Measurements from ENCODE around the gene NACC2.

The NACC2 gene

GRCh38 chr9:136092741-136093140, 2.3 kb downstream of the NACC2 start:
- DNase-seq (ENCODE audit: low read depth), result no peak

GRCh38 chr9:136092353-136092650, 2.8 kb downstream of the NACC2 start:
- no peak for DNase-seq (ENCODE audit: low read depth)

DNA sequence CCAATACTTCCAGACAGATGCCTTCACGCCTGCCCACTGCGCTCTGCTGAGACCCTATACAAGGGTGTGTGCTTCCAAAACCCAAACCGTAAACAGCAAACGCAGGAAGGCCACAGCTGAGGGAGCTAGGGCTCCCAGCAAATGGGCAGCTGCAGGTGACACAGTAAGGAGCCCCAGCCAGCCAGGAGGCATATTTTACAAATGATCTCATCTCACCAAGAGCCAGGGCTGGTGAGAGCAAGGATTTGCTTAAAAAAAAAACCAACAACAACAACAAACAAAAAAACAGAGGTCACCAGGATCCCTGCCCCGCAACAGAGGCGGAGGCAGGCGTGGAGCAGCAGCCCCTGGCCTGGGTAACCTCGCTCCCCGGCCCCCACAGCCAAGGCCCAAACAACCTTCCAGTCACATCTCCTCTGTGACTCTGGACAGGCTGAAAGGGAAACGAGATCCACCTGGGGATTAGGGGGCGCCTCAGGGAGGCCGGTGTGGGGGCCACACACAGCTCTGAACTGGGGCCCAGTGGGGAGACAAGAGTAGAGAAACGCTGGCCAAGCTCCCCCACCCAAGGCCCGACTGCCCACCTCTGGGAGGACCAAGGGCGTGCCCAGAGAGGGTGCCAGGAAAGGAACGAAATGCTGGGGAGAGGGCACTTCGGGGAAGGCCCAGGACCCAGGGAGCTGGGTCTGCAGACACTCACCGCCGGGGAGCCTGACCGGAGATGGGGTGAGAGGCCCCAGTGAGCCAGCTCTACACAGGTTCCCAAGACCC, 3.3 kb downstream of the NACC2 start:
- DNase-seq (ENCODE audit: low read depth), result no peak

DNA sequence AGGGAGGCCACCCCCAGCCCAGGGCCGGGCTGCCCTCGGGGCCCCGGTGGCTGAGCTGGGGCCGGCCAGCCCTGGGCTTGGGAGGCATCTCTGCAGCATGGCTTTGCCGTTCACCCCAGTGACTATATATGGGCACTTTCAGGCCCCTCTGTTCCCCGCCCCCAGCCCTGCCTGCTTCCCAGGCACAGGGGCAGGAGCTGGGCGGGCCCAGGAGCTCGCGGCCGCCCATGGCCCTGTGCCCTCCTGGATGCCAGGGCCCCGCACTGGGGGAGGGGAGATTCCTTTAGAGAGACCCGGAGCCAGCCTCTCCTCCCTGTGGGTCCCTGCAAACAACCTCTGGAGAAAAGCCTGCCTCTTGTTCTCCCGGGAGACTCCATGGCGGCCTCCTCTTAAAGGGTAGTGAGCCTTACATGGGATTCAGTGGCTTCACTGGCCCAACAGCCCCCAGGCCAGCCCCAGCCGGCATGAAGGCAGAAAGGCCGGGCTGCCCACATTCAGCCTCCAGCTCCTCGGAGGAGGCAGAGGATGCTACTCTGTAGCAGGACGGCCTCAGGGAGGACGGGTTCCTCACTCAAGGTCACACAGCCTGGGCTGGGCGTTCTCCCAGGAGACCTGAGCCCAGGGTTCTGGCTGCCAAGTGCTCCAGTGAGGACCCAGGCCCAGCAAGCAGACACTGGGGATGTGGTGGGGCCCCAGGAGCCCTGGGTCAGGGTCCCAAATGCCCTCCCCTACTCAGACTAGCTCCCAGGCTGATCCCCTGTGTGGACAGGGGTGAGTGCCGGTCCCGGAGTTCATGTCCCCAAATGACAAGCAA, 4.1 kb downstream of the NACC2 start:
- no peak for DNase-seq (ENCODE audit: low read depth)

- DNase-seq (ENCODE audit: low read depth), result no peak
Measured at GRCh38 chr9:136090056-136090735, 4.9 kb downstream of the NACC2 start.

DNA sequence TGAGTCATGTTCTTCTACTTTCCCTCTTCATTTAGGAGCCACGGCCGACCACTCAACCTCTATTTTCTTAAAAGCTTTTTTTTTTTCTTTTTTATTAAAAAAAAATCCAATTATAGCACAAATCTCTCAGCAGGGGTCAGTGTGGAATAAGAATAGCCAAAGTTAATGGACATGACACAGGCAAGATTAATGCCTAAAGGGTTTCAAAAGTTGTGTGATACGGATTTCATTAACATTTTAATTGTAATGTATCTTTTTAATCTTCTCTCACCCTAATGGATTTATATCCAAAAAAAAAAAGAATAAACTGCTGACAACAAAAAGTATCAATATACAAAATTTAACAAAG, 5.4 kb downstream of the NACC2 start:
- no peak for DNase-seq (ENCODE audit: low read depth)

GRCh38 chr9:136088939-136089696, 6.0 kb downstream of the NACC2 start:
- DNase-seq (ENCODE audit: low read depth), result no peak

- DNase-seq (ENCODE audit: low read depth), result no peak
Measured at GRCh38 chr9:136088481-136088938, 6.6 kb downstream of the NACC2 start.

DNA sequence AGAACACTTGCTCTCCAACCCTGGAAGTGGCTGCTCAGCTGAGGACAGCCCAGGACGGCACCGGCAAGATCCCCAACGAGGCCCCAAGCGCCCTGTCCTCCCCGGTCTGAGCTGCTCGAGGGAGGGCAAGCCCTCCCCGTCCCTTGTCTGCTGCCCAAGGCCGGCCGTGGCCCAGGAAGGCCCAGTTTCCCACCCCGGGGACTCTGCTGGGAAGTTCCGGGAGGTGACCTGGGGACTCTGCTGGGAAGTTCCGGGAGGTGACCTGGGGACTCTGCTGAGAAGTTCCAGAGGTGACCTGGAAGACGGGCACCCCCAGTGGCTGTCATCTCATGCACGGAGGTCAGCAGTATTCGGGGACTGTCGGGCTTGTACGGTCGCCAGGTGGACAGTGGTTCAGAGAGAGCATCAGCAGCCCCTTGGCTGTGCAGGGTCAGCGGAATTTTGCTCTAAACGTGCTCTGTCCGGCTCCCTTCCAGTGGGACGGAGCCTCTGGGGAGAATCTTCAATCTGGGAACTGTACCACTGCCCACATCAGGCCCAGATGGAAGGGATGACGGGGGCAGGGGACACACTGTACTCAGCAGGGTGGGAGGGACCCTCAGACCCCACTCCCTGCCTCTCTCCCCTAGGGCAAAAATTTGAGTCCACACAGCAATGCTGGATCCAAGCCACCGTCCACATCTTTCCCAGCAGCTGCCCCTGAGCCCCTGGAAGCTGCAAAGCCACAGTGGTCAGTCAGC, 7.2 kb downstream of the NACC2 start:
- no peak for DNase-seq (ENCODE audit: low read depth)

DNA sequence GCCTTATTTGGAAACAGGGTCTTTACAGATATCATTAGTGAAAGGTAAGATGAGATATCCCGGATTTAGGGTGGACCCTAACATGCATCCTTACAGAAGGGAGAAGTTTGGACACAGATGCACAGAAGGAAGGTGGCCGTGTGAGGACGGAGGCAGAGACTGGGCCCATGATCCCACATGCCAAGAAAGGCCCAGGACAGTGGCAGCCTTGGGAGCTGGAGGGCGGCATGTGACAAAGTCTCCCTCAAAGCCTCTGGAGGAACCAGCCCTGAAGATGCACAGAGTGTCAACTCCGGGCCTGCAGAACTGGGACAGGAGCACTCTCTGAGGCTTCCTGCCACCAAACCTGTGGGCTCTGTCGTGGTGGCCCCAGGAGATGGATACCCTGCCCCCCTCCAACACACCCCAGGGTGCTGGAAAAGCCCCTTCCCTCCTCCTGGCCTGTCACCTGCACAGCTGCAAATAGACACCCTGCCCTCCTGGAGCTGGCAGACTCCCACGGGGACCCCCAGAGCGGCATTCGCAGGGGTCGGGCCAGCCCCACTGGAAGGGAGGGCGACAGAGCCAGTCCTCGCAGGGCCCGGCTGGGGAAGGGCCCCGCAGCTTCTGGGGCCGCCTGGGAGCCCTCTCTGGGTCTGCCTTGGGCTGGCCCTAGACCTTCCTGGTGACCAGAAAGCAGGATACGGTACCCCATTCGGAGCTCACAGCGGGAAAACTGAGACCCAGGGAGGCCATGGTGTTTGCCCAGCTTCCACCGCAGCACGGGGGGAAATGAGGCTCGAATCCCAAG, 7.9 kb downstream of the NACC2 start:
- DNase-seq (ENCODE audit: low read depth), result no peak

DNA sequence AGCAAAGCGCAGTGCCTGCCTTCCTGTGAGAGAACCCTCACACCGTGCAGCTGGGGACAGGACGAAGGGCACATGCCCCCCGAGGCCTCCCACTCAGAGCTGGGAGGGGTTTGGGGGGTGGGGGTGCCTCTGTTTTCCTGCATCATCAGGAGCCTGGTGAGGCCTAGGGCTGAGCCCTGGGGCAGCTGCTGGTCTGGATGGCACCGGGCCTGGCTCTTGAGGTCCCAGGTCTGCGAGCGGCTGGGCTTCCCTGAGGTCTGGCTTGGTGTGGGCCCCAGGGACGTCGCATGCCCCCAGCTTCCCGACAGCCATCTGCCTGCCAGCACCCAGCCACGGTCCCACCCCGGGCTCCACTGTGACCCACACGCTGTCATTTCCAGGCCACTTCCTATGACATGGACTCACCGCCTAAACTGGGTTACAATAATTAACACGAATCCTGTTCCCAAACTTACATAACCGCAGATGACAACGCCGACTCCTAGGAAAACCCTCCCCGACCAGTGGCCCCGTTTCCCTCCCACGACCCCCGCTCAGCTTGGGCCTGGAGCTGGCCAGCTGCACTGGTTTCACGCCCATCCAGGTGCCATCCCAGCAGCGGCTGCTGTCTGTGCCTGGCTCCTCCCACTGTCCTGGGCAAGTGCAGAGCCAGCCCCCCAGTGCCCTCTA, 8.7 kb downstream of the NACC2 start:
- DNase-seq (ENCODE audit: low read depth), result no peak

DNA sequence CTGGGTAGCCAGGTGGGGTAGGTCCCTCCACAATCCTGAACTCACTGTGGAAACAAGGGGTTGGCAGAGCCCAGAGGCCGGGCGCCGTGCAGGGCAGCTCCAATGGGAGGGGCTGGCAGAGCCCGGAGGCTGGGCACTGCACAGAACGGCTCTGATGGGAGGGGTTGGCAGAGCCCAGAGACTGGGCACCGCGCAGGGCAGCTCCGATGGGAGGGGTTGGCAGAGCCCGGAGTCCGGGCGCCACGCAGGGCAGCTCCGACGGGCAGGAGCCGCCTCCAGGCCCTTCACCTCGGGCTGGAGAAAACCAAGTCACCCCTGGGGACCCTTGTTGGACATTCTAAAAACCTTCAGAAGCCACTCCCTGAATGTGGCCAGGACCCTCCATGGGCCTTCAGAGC, 9.3 kb downstream of the NACC2 start:
- no peak for DNase-seq (ENCODE audit: low read depth)

DNA sequence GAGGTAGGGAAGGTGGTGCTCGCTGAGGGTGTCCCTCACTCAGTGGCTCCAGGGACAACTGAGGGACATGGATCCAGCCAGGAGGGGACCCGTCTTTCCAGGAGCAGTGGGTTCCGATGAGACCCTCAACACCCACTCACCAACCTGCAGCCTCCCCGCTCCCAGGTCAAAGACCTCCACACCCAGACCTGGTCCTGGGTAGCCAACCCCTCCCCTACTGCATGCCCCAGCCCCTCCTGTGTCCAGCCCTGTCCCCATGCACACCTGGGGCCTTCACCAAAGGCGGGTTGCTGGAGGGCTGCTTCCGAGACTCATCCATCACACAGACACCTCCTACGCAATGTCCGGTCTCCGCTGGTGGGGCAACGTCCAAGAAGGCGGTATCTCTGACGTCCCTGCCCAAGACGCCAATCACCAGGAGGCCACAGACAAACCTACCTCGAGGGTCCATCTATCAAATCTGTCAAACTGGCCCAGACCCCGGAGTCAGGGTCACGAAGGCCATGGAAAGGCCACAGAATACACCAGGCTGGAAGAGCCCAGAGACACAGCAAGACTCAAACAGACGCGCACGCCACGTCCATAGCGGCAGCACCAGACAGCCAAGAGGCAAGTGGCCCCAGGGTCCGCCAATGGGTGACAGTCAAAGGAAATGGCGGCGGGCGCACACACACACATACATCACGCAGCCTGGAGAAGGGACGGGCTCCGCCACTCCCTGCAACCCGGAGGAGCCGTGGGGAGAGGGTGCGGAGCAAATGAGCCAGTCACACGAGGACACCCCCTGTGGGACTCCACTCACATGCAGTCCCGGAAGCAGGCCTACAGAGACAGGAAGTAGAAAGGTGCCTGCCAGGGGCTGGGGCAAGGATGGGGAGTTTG, 10.8 kb downstream of the NACC2 start:
- DNase-seq (ENCODE audit: low read depth), result no peak

DNA sequence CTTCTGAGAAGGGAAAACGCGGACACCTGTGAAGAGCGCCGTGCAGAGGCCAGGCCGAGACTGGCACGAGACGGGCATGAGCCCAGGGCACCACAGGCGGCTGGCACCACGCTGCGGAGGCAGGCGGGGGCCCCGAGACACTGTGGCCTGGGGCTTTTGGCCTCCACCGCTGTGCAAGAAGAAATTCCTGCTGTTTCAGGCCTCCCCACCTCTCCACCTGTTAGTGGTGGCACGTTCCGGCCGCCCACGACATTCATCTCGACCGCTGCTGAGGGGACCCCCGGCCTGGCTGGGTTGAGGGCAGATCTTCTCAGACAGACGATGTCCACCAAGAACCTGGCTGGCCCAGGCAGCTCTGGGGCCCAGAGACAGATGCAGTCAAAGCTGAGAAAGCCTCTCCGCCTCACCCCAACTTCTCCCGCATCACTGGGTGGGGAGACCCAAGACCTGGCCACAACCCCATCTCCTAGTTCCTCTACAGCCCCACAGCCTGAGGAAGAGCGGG, 11.5 kb downstream of the NACC2 start:
- DNase-seq (ENCODE audit: low read depth), result no peak

- DNase-seq (ENCODE audit: low read depth), result no peak
Measured at GRCh38 chr9:136082496-136083361, 12.4 kb downstream of the NACC2 start.

GRCh38 chr9:136081826-136082495, 13.1 kb downstream of the NACC2 start:
- no peak for DNase-seq (ENCODE audit: low read depth)

- DNase-seq (ENCODE audit: low read depth), result no peak
Measured at GRCh38 chr9:136081113-136081825, 13.8 kb downstream of the NACC2 start.

Data from HS-27A (cell line).